Progenitor cell of endocrine pancreas (in vitro differentiated cells): ENCODE results near the gene SLC9A3. TPM values are rescaled to one million over a fixed set of nuclear protein-coding genes. Genes with fewer than 3 reads are reported as not detected.

Source experiments
- DNase-seq: peaks from one replicate; pipeline ENCODE4 v3.0.0; 2021; ENCODE audit warnings: low spot score; ENCODE audit not compliant: unreplicated experiment
- H3K27ac Mint-ChIP-seq: 2 replicates; pipeline ENCODE4 v1.8.0; 2021; ENCODE audit warnings: mild to moderate bottlenecking, moderate library complexity, mixed read lengths
- H3K27me3 Mint-ChIP-seq: 2 replicates; pipeline ENCODE4 v1.8.0; 2021; ENCODE audit warnings: mixed read lengths
- H3K36me3 Mint-ChIP-seq: 2 replicates; pipeline ENCODE4 v1.8.0; 2022; ENCODE audit warnings: mixed read lengths; ENCODE audit not compliant: insufficient read depth
- H3K4me1 Mint-ChIP-seq: 2 replicates; pipeline ENCODE4 v1.8.0; 2021; ENCODE audit warnings: low read depth, mixed read lengths
- H3K4me3 Mint-ChIP-seq: 2 replicates; pipeline ENCODE4 v1.8.0; 2021; ENCODE audit warnings: low read depth, mild to moderate bottlenecking, moderate library complexity, mixed read lengths
- H3K9me3 Mint-ChIP-seq: 2 replicates; pipeline ENCODE4 v1.8.0; 2021; ENCODE audit warnings: low read depth, mixed read lengths
- CTCF ChIP-seq: fragments of 200-600 bp; sonication (generic); IDR thresholded peaks from one replicate; pipeline ENCODE4 v1.5.0; 2021; ENCODE audit warnings: antibody characterized with exemption, mild to moderate bottlenecking; ENCODE audit not compliant: unreplicated experiment
- total RNA-seq: library from RNA; stranded (reverse); gene quantifications from 2 replicates; pipeline ENCODE4 v1.2.1, GENCODE V29; 2021

Gene SLC9A3
- total RNA-seq, 1 donor from 2014 or later = 1.7 TPM

- no peak for TF ChIP-seq CTCF
- no peaks in the 10 kb centered on the region for H3K36me3 Mint-ChIP-seq
- no peaks in the 10 kb centered on the region for H3K9me3 Mint-ChIP-seq
- peaks cover 16% of the 10 kb centered on the region for H3K4me1 Mint-ChIP-seq
- no peak overlapping the region for H3K27ac Mint-ChIP-seq
- DNase-seq = no peak
- H3K27me3 Mint-ChIP-seq = peaks cover 39% of the 10 kb centered on the region
- peak overlapping the region; percentile 21 for H3K4me3 Mint-ChIP-seq
Measured at GRCh38 chr5:540906-541538, 16.8 kb upstream of the SLC9A3 start.

DNA sequence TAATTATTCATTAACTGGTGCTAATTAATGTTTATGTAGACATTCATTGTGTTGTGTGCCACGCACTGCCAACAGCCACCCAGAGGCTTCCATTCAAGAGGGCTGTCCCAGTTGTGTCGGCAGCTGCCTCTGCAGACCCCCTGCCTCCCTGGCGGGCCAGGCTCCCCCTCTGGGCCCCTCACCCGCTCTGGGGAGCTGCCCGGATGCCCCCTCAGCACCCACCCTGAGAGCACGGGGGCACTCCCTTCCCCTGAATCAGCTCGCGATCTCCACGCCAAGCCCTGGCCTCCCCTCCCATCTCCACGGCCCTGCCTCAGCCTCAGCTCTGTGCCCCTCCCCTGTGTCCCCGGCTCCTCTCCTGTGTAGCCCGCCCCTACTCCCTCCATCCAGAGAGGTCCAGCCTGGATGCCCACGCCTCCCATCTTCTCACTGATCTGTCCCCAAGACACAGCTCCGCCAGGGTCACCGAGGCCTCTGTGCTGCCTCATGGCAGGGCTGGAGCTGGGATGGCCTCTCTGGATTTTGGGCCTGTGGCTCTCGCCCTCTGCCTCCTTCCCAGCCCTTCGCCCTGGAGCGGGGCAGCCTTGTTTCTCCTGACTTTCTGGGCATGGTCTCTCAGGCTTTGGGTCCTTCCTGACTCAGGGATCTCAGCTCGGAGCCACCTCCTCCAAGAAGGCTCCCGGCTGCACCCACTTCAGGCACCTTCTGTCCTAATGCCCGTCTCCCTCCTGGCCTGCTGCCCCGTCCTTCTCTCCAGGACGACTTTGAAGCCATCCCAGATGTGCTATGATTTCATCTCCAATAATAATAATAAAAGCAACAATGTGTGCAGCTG, 16.0 kb upstream of the SLC9A3 start:
- H3K36me3 Mint-ChIP-seq = no peaks in the 10 kb centered on the region
- no peak overlapping the region for H3K27ac Mint-ChIP-seq
- DNase-seq = no peak
- peak overlapping the region; percentile 21 for H3K4me3 Mint-ChIP-seq
- H3K27me3 Mint-ChIP-seq = peaks cover 39% of the 10 kb centered on the region
- H3K9me3 Mint-ChIP-seq = no peaks in the 10 kb centered on the region
- no peak for TF ChIP-seq CTCF
- H3K4me1 Mint-ChIP-seq = peaks cover 18% of the 10 kb centered on the region

DNA sequence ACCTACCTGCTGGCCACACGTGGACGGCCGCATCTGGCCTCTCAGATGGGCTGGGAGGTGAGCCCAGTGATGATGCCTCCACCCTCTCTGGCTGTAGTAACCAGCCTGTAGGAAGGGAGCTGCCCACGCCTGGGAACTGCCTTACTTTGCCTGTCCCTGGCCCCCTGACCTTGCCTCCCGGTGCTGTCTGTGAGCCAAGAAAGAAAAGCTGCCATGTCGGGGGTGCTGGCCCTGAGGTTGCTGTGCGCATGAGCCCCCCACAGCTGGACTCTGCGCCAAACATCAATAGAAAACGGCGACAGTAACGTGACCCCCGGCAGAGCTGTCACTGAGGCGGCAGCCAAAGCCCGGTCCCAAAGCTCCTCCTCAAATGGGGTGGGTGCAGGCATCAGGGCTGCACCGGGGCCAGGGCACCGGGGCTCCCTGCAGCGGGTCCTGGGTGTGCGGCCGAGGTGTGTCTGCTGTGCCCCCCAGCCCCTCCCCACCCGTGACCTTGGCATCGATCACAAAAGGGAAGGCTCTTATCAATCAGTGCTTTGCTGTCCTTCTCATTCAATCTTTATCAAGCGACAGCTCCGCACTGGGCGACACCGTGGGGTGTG, 15.3 kb upstream of the SLC9A3 start:
- no peak for DNase-seq
- TF ChIP-seq CTCF = no peak
- H3K27me3 Mint-ChIP-seq = peaks cover 39% of the 10 kb centered on the region
- no peaks in the 10 kb centered on the region for H3K36me3 Mint-ChIP-seq
- no peaks in the 10 kb centered on the region for H3K9me3 Mint-ChIP-seq
- H3K4me1 Mint-ChIP-seq = peaks cover 18% of the 10 kb centered on the region
- H3K4me3 Mint-ChIP-seq = no peak overlapping the region
- H3K27ac Mint-ChIP-seq = no peak overlapping the region

GRCh38 chr5:538801-539468, 14.7 kb upstream of the SLC9A3 start:
- Mint-ChIP-seq H3K36me3 (no peaks in the 10 kb centered on the region), H3K27ac (no peak overlapping the region), H3K9me3 (no peaks in the 10 kb centered on the region), H3K4me1 (peaks cover 18% of the 10 kb centered on the region), H3K4me3 (no peak overlapping the region), H3K27me3 (peaks cover 39% of the 10 kb centered on the region)
- no peak for DNase-seq
- no peak for TF ChIP-seq CTCF

GRCh38 chr5:538271-538771, 14.1 kb upstream of the SLC9A3 start:
- H3K27me3 Mint-ChIP-seq = peaks cover 38% of the 10 kb centered on the region

More at GRCh38 chr5:538271-538771, 14.1 kb upstream of the SLC9A3 start:
- DNase-seq = no peak
- H3K36me3 Mint-ChIP-seq = no peaks in the 10 kb centered on the region
- TF ChIP-seq CTCF = no peak
- H3K4me3 Mint-ChIP-seq = no peak overlapping the region
- peaks cover 20% of the 10 kb centered on the region for H3K4me1 Mint-ChIP-seq
- H3K9me3 Mint-ChIP-seq = no peaks in the 10 kb centered on the region
- no peak overlapping the region for H3K27ac Mint-ChIP-seq
